ENCODE results near the gene NFAM1. TPM values are rescaled to one million over a fixed set of nuclear protein-coding genes. Genes with fewer than 3 reads are reported as not detected.

The NFAM1 gene
- total and polyA plus RNA-seq, 2 of the 13 experiments (the other 11 are each of a cell fraction or from before 2014, with no cell fraction given) = 0.03 TPM; not detected in 1

DNA sequence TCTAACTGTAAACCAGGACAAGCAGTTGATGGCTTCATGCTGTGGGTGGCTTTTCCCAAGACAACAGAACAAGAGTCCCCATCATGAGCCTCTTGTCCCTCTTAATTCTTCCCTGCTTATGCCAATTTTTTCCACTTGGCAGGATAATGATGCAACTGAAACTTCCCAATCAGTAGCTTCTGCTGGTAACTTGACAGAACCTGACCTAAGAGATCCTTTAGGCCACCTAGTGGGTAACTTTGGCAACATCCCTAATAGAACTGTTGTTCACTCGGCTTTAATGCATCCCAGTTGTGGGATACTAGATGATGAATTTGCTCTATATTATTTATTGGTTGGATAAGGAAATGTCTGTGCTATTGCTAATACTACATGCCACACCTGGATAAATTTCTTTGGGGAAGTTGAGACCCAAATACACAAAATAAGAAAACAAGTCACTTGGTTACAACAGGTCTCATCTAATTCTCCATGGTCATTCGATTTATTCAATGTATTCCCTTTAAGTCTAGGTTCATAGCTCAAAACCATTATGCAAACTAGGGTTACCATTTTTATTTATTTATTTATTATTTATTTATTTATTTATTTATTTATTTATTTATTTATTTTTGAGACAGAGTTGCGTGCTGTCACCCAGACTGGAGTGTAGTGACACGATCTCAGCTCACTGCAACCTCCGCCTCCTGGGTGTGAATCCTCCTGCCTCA lies 41.4 kb upstream of the NFAM1 start (continued):
- TF ChIP-seq, protein P1, sequence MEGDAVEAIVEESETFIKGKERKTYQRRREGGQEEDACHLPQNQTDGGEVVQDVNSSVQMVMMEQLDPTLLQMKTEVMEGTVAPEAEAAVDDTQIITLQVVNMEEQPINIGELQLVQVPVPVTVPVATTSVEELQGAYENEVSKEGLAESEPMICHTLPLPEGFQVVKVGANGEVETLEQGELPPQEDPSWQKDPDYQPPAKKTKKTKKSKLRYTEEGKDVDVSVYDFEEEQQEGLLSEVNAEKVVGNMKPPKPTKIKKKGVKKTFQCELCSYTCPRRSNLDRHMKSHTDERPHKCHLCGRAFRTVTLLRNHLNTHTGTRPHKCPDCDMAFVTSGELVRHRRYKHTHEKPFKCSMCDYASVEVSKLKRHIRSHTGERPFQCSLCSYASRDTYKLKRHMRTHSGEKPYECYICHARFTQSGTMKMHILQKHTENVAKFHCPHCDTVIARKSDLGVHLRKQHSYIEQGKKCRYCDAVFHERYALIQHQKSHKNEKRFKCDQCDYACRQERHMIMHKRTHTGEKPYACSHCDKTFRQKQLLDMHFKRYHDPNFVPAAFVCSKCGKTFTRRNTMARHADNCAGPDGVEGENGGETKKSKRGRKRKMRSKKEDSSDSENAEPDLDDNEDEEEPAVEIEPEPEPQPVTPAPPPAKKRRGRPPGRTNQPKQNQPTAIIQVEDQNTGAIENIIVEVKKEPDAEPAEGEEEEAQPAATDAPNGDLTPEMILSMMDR (CRISPR knock-in tag; IDR thresholded peaks at IDR 0.05) = peak; percentile 66
- peak; percentile 41; the same call in 1 of the 2 replicates for TF ChIP-seq CEBPG (CRISPR knock-in tag; IDR thresholded peaks at IDR 0.05)
- TF ChIP-seq, protein P2, sequence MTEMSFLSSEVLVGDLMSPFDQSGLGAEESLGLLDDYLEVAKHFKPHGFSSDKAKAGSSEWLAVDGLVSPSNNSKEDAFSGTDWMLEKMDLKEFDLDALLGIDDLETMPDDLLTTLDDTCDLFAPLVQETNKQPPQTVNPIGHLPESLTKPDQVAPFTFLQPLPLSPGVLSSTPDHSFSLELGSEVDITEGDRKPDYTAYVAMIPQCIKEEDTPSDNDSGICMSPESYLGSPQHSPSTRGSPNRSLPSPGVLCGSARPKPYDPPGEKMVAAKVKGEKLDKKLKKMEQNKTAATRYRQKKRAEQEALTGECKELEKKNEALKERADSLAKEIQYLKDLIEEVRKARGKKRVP (CRISPR knock-in tag; IDR thresholded peaks at IDR 0.05) = 0 out of 4 replicates have a peak, but pooled peaks of 1 of the 2 experiments have one; percentile 31
- TF ChIP-seq ZNF891 (CRISPR knock-in tag; IDR thresholded peaks at IDR 0.05) = no peak

DNA sequence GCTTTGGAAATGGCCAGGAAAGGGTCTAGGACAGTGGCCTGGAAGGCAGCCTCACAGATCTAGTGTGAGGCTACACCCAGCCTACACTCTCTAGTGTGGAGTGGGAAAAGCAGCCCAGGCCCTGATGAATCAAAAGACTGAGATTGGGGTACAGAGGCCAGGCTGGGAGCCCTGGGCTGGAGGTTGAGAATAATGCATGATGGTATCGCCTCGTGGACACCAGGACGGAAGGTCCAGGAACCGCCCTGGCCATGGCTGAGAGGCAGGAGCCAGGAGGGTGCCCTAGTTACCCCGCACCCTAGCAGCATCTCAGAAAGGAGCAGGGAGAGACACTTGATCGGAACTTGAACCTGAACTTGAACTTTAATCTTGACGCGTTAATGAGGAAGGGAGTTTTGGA lies 40.5 kb upstream of the NFAM1 start:
- ATAC-seq (no peak), FAIRE-seq (no peak), DNase-seq (ENCODE audit: low spot score) (no peak)
- Histone ChIP-seq H3K27me3 (ENCODE audit: control insufficient read depth in 1 of 2, insufficient read depth in 2 of 2, low read length in 2 of 2) (peaks cover 0 to 4% of the 10 kb centered on the region in 2 experiments; a peak in 3 of 5 replicates), H3K4me1 (ENCODE audit: insufficient read depth, low read length) (no peaks in the 10 kb centered on the region), H3K4me2 (ENCODE audit: low read depth, low read length) (no peak overlapping the region), H4K20me1 (ENCODE audit: insufficient read depth, low read length) (no peaks in the 10 kb centered on the region), H3K9ac (ENCODE audit: insufficient read depth, low read depth, low read length) (no peak overlapping the region), H3K36me3 (replicated peaks in 1 of 2; ENCODE audit: control insufficient read depth in 1 of 2, insufficient read depth in 2 of 2, low read length in 2 of 2) (no peaks in the 10 kb centered on the region), H2AFZ (ENCODE audit: low read length) (no peak overlapping the region), H3K79me2 (ENCODE audit: insufficient read depth, low read length) (no peaks in the 10 kb centered on the region), H3K27ac (ENCODE audit: extremely low read length, insufficient read depth, low read length) (no peak overlapping the region), H3K4me3 (replicated peaks in 1 of 3; ENCODE audit: insufficient read depth in 1 of 3, low read depth in 2 of 3, low read length in 3 of 3) (no peak overlapping the region), H3K9me3 (ENCODE audit: low read length) (no peaks in the 10 kb centered on the region)
- ChIA-PET POLR2A (no interaction called here), CTCF (ENCODE audit: low intra/inter-chr PET ratio, low total read pairs) (interaction anchor here (1.7 kb wide), 1 partner anchor 304 kb away, joined by 7 read pairs; no protein-coding TSS in a partner anchor)
- TF ChIP-seq ZNF703 (CRISPR knock-in tag; IDR thresholded peaks at IDR 0.05; ENCODE audit: borderline replicate concordance) = no peak
- no peak for TF ChIP-seq FOXK1 (CRISPR knock-in tag; IDR thresholded peaks at IDR 0.05; ENCODE audit: borderline replicate concordance, low read depth)
- no peak for TF ChIP-seq NR3C1 (CRISPR knock-in tag; IDR thresholded peaks at IDR 0.05)
- TF ChIP-seq MYC (CRISPR knock-in tag; IDR thresholded peaks at IDR 0.05; ENCODE audit: borderline replicate concordance) = no peak
- TF ChIP-seq RFX1 (IDR thresholded peaks at IDR 0.05) = no peak
- TF ChIP-seq ZNF30 (CRISPR knock-in tag; IDR thresholded peaks at IDR 0.05) = no peak
- TF ChIP-seq RAD51 (IDR thresholded peaks at IDR 0.05; ENCODE audit: borderline replicate concordance) = no peak
- TF ChIP-seq ZNF12 (CRISPR knock-in tag; IDR thresholded peaks at IDR 0.05) = no peak
- WGBS (ENCODE audit: low lambda C conversion rate) = 51% methylated on average over 8 of the region's 8 CpGs
- intact Hi-C loops (cut with micrococcal nuclease; ENCODE audit: unreplicated experiment) = no loop called here
- BruUV-seq (replicated peaks) = no TSS peak
- in situ Hi-C loops (cut with HindIII; ENCODE audit: extremely low pct_ligation_motif_present, low pct_unique_long_range_greater_than_20kb) = no loop called here
